HEK293T (cell line): ENCODE data around the gene GDPGP1.

Experiments used
- ARNT ChIP-seq: fragments of 450-650 bp; IDR thresholded peaks from 2 replicates; pipeline ENCODE4 v1.6.1; 2017; ENCODE audit warnings: mild to moderate bottlenecking
- BHLHE40 ChIP-seq: fragments of 450-650 bp; IDR thresholded peaks from 2 replicates; pipeline ENCODE4 v1.6.1; 2016; ENCODE audit warnings: mild to moderate bottlenecking, moderate library complexity, borderline replicate concordance
- ELF4 ChIP-seq: fragments of 450-650 bp; IDR thresholded peaks from 2 replicates; pipeline ENCODE4 v1.6.1; 2017; ENCODE audit warnings: antibody characterized with exemption
- FOXK2 ChIP-seq: fragments of 450-650 bp; IDR thresholded peaks from 2 replicates; pipeline ENCODE4 v1.6.1; 2016; ENCODE audit warnings: mild to moderate bottlenecking
- FOXM1 ChIP-seq: fragments of 450-650 bp; IDR thresholded peaks from 2 replicates; pipeline ENCODE4 v1.6.1; 2017; ENCODE audit warnings: mild to moderate bottlenecking, borderline replicate concordance
- LEF1 ChIP-seq: fragments of 450-650 bp; IDR thresholded peaks from 2 replicates; pipeline ENCODE4 v1.6.1; 2017; ENCODE audit warnings: mild to moderate bottlenecking, borderline replicate concordance
- SP1 ChIP-seq: fragments of 450-650 bp; IDR thresholded peaks from 2 replicates; pipeline ENCODE4 v1.6.1; 2017
- SUZ12 ChIP-seq: fragments of 450-650 bp; IDR thresholded peaks from 2 replicates; pipeline ENCODE4 v1.6.1; 2016; ENCODE audit warnings: mild to moderate bottlenecking
- TARDBP ChIP-seq: fragments of 450-650 bp; IDR thresholded peaks from 2 replicates; pipeline ENCODE4 v1.6.1; 2016

GRCh38 chr15:90190606-90191343, 43.2 kb upstream of the GDPGP1 start:
- TF ChIP-seq BHLHE40: no peak
- TF ChIP-seq SUZ12: no peak
- TF ChIP-seq FOXM1: no peak
- no peak for TF ChIP-seq FOXK2
- TF ChIP-seq ARNT: no peak
- TF ChIP-seq SP1: no peak
- no peak for TF ChIP-seq LEF1
- TF ChIP-seq ELF4: no peak
- no peak for TF ChIP-seq TARDBP
